ENCODE data around the gene PACS2. TPM values are rescaled to one million over a fixed set of nuclear protein-coding genes. Genes with fewer than 3 reads are reported as not detected.

Gene PACS2
- total RNA-seq, 1 experiment from 2014 or later, result 30.0 TPM

DNA sequence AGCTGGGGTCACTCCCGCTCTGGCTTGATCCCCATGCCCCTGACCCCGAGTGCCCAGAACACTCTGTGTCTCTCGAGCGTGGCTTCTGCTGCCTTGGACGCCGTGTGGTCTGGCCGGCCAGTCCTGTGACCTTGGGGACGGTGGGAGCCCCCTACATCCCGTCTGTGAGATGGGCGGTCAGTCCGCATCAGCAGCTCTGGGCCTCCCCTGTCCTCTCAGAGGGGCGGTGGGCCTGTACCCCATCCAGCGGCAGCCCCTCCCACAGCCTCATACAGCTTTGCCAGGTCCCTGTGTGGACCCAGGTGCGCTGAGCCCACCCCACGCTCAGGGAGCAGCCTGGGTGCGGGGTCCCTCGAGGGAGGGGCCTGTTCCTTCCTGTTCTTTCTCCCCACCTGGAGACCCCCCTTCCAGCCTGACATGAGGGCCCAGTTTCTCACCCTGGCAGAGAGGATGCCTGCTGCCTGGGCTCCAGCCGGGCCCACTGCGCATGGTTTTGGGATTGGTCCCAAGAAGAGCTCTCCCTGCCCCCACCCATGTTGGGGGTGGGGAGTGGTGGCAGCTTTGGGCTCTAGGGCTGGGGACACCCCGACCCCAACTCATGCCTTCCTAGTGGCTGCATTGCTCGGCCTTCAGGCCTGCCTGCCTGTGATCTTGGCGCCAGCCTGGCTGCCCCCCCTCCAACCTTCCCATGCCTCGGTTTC lies 106.6 kb downstream of the PACS2 start:
- DNase-seq (ENCODE audit: low read depth), result no peak
- in situ Hi-C loops (cut with HindIII; ENCODE audit: low pct_unique_long_range_greater_than_20kb, low sequenced_read_pairs), result no loop called here

DNA sequence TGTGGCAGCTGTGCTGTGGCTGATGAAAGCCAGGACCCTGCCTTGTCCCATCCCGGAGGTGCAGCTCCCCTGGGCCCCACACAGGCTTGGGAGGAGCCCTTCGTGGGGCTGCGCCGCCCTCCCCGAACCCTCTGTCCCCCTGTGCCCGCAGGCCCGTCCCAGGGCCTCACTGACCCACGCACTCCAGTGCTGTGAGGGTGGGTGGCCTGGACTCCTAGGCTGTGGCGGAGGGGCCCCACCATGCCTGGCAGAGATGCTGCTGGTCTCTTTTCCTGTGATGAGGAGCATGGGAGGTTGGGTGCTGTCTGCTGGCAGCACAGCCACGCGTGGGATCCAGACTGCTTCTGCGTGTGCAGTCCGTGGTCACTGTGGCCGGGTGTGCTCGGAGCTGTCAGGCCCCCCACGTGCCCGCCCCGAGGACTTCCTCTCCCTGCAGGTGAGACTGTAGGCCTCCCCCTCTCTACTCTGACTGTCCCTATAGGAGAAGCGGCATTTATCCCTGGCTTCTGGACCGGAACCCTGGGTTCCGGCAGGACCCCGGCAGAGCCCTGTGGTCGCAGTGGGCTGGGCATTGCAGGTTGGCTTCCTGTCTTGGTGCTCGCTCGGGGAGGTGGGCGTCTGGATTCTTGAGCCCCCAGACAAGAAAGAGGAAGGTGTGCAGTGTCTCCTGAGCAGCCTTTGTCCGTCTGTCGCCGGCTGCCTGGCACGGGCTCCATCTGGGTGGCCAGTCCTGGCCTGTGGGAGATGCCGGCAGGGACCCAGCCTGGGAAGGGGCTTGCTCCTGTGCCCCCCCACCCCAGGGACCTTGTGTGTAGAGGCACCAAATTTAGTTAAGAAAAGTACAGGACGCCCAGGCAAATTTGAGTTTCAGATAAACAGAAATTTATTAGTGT lies 107.4 kb downstream of the PACS2 start:
- in situ Hi-C loops (cut with HindIII; ENCODE audit: low pct_unique_long_range_greater_than_20kb, low sequenced_read_pairs), result no loop called here
- DNase-seq (ENCODE audit: low read depth), result no peak

DNA sequence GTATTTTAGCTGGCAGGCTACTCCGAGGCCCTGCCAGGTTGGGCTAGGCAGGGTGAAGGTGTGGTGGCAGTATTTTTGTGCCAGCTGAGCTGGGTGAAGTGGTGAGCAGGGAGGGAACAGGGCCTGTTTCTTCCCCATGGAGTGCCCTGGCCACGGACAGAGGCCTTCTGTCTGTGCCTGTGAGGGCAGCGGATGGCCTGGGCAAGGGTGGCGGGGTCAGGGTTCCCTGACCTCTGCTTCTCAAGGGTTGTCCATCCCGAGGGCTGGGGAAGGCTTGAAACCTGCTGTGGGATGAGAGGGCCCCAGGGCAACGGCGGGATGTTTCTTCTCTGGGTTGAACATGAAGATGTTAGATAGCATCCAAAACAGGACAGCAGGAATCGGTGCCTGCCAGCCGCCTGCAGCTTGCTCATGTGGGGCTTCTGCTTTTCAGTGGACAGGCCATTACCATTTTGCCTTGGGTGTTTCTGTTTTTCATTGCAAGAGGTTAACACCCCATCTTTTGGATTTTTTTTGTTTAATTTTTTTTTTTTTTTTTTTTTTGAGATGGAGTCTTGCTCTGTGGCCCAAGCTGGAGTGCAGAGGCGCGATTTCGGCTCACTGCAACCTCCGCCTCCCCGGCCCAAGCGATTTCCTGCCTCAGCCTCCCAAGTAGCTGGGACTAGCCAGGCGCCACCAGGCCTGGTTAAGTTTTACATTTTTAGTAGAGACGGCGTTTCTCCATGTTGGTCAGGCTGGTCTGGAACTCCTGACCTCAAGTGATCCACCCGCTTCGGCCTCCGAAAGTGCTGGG lies 108.3 kb downstream of the PACS2 start:
- in situ Hi-C loops (cut with HindIII; ENCODE audit: low pct_unique_long_range_greater_than_20kb, low sequenced_read_pairs), result no loop called here
- no peak for DNase-seq (ENCODE audit: low read depth)

DNA sequence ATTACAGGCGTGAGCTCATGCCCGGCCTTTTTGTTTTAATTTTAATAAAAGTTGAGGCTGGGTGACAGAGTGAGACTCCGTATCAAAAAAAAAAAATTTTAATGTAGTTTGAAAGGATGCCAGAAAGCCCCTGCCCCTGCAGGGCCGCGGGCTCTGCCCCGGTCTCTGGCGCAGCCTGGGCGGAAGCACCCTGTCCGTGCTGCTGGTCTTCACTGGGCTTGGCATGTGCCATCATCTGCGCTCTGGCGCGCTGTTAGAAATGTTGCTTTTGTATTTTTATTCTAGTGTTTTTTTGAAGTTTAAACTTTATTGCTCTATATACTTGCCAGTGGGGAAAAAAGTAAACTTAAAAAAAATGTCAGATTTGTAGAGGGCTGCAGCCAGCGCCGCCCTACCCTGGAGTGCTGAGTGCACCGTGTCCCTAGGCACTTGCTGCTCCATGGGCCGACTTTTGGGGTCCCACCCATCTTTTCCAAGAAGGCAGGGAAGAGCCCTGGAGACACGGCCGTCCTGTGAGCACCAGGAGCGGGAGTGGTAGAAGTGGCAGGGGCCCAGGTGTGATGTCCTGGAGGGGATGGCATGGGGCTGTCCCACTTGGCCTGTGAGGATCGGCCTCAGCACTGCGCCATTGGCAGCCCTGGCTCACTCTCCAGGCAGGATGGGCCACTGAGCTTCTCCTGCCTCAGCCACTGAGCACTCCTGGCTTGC lies 109.1 kb downstream of the PACS2 start:
- DNase-seq (ENCODE audit: low read depth), result no peak
- in situ Hi-C loops (cut with HindIII; ENCODE audit: low pct_unique_long_range_greater_than_20kb, low sequenced_read_pairs), result no loop called here

DNA sequence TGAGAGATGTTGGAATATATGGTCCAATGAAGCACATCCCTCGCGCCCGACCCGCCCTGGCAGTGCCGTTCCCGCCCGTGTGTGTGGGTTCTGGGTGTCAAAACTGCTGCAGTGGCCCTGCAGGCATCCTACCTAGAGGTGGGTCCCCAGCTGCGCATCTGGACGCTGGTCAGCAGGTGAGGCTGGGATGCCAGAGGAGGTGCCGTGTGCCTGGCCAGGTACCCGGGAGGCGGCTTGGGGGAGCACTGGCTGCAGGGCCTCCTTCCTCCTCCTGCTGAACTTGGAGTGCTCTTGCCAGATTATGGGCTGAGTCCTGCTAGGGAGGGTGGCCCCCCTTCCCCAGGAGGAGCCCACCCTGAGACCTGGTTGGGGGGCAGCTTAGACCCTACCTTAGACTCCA lies 110.3 kb downstream of the PACS2 start:
- in situ Hi-C loops (cut with HindIII; ENCODE audit: low pct_unique_long_range_greater_than_20kb, low sequenced_read_pairs), result no loop called here

DNA sequence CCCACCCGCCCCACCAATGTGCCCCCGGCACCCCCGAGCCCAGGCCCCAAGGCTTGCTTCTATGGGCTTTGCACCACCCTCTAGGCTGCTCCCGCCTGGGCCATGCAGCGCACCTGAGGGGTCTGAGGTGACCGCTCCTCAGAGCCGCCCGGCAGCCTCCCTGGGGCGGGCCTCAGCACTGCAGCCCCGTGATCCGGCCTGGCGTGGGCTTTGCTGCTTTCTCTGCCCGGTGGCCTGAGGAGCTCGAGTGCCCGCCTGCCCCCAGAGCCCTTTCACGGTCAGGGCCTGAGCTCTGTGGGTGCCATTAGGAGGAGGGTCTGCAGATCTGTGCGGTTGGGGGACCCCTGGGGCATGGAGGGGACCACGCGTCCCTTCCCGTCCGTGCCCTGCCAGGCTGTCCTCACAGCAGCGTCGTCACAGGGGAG lies 111.3 kb downstream of the PACS2 start:
- no peak for DNase-seq (ENCODE audit: low read depth)
- in situ Hi-C loops (cut with HindIII; ENCODE audit: low pct_unique_long_range_greater_than_20kb, low sequenced_read_pairs), result no loop called here

More for the DNA sequence above, 110.3 kb downstream of the PACS2 start:
- DNase-seq (ENCODE audit: low read depth), result no peak

DNA sequence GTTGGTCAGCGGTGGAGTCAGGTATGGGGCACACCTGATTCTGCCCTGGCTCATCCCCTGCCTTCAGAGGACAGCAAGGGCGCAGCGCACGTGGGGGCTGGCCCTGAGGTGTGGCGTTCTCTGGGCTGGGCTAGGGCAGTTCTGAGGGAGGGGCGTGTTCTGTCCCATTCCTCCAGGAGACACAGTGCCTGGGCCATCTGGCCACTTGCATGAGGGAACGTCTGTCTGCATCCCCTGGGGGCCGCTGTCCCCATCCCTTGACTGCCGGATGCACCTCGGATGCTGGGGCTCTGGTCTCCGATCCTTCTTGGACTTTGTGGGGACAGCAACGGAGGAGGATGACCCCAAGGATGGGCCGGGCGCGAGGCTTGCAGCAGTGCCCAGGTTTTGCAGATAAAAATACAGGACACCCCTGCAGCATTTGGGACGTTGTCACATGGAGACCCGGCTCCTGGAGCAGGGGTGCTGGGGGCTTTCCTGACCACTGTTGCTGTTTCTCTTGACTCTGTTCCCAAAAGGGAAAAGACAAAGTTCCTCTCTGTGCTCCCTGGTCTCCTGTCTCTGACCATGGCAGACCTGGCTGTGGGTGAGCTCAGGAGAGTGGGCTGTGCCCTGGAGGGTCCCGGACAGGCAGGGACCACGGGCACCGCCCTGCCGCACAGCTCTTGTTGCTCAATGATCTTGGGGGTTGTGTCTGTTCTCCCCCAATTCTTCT lies 112.0 kb downstream of the PACS2 start:
- in situ Hi-C loops (cut with HindIII; ENCODE audit: low pct_unique_long_range_greater_than_20kb, low sequenced_read_pairs), result no loop called here
- no peak for DNase-seq (ENCODE audit: low read depth)

DNA sequence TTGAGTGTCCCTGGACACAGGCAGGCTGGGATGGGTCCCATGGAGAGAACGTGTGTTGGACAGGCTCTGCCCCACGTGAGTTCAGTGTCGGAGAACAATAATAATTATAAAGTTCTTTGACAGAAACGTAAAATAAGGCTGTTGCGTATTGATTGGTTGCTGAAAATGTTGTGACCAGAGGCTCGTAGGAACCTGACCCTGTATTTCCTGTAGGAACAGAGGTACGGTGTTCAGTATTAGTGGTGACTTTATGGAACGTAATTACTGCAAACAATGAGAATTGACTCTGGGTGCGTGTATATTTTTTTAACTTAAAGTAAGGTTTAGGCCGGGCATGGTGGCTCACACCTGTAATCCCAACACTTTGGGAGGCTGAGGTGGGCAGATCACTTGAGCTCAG lies 112.9 kb downstream of the PACS2 start:
- in situ Hi-C loops (cut with HindIII; ENCODE audit: low pct_unique_long_range_greater_than_20kb, low sequenced_read_pairs), result no loop called here
- DNase-seq (ENCODE audit: low read depth), result no peak

DNA sequence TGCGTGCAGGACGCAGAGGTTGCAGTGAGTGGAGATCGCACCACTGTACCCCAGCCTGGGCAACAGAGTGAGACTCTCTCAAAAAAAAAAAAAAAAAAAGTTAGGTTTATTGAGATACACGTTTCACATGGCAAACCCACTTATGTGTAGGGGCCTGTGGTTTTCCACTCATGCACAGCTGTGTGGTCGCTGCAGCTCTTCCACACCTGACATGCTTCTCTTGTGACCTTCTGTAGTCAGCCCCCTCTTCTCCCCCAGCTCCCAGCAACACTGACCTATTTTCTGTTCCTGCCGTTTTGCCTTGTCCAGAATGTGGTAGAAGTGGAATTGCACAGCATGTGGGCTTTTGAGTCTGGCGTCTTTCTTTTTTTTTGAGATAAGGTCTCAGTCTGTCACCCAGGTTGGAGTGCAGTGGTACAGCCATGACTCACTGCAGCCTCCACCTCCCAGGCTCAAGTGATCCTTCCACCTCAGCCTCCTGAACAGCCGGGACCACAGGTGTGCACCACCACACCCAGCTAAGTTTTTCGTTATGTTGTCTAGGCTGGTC lies 113.5 kb downstream of the PACS2 start:
- no peak for DNase-seq (ENCODE audit: low read depth)
- in situ Hi-C loops (cut with HindIII; ENCODE audit: low pct_unique_long_range_greater_than_20kb, low sequenced_read_pairs), result no loop called here

DNA sequence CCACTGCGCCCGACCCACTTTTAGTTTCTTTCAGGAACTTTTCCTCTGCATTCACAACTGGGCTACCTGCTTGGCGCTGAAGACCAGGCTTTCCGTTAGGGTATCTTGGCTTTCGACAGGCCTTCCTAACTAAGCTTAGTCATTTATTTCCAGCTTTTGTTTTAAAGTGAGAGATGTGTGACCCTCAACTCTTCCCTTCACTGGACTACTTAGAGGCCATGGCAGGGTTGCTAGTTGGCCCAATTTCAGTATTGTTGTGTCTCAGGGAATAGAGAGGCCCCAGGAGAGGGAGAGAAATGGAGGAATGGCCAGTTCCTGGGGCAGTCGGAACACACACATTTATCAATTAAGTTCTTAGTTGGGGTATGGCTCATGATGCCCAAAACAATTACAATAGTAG lies 115.5 kb downstream of the PACS2 start:
- DNase-seq (ENCODE audit: low read depth), result no peak
- in situ Hi-C loops (cut with HindIII; ENCODE audit: low pct_unique_long_range_greater_than_20kb, low sequenced_read_pairs), result no loop called here

DNA sequence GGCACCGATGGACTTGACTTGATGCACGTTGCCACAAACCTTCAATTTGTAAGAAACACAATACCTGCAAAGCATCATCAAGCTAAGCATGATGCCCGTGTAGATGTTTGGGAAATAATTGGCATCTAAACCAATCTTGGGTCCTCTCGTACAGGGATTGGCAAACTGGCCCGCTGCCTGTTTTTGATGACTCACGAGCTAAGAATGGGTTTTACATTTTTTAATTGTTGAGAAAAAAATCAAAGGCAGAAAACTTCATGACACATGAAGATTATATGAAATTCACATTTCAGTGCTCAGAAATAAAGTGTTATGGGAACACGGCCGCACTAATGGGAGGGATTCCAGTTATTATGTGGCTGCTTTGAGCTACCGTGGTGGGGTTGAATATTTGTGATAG lies 116.0 kb downstream of the PACS2 start:
- in situ Hi-C loops (cut with HindIII; ENCODE audit: low pct_unique_long_range_greater_than_20kb, low sequenced_read_pairs), result no loop called here
- DNase-seq (ENCODE audit: low read depth), result peak; percentile 25

DNA sequence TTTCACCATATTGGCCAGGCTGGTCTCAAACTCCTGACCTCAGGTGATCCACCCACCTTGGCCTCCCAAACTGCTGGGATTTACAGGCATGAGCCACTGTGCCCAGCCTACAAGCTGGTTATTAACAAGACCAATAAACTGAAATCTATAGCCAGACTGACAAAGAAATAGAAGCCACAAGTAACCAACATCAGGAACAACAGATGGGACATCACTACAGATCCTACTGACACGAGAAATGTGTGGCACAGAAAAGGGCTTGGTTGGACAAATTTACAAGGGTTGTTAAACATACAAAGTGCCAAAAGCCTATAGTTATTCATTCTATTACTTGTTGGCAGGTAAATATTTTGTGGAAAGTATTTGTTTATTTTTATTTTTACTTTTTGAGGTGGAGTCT lies 116.7 kb downstream of the PACS2 start:
- DNase-seq (ENCODE audit: low read depth), result no peak
- in situ Hi-C loops (cut with HindIII; ENCODE audit: low pct_unique_long_range_greater_than_20kb, low sequenced_read_pairs), result no loop called here

DNA sequence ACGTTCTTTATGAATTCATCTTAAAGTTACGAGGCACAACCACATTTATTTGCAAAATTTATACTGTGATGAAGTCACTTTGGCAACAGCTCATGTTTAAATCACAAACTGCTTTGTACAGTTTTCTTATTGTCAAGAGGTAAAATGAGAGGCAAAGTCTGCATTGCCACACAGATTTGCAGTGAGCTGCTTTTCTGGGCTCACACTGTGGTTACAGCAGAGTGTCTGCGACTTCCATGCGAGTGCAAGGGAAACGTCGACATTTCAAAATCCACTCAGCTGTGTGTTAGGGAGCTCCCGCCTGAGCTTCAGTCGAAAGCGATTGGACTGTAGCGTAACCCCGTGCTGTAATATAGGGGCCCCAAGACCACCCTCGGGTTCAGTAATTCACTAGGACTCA lies 118.1 kb downstream of the PACS2 start:
- no peak for DNase-seq (ENCODE audit: low read depth)
- in situ Hi-C loops (cut with HindIII; ENCODE audit: low pct_unique_long_range_greater_than_20kb, low sequenced_read_pairs), result no loop called here

DNA sequence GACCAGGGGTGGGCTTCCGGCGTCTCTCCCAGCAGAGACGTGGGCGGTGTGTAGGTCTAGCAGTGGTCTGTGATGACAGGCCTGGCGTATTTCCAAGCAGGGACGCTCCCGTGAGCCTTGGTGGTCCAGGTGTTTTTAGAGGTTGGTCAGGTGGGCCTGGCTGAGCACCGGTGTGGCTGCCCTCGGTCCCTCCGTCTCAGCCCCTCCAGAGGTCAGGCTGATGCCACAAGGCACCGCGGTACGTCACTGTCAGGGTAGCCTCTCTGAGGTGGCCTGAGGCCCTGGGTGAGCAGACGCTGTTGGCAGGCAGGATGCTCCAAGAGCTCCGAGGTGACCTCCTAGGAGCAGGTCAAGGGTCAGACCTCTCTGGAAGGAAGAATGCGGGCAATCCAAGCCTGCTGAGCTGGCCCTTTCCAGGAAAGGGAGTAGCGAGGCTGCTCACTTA lies 118.6 kb downstream of the PACS2 start:
- in situ Hi-C loops (cut with HindIII; ENCODE audit: low pct_unique_long_range_greater_than_20kb, low sequenced_read_pairs), result no loop called here

DNA sequence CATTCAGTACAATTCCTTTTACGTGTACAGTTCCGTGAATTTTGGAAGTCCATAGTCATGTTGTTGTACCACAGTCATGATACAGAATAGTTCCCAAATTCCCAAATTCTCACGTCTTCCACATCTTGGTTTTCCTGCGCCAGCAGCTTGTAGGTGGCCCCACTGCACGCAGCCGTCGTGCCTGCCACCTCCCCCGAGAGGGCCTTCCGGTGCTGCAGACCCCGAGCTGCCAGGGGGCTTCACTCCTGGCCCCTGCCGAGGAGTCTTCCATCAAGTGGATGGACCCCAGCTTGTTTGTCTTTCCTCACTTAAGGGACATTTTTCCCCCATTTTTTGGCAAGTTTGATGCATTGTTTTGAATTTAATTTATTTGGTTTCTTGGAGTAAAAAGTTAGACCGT lies 121.9 kb downstream of the PACS2 start:
- no peak for DNase-seq (ENCODE audit: low read depth)
- in situ Hi-C loops (cut with HindIII; ENCODE audit: low pct_unique_long_range_greater_than_20kb, low sequenced_read_pairs), result no loop called here

More for the DNA sequence above, 118.6 kb downstream of the PACS2 start:
- DNase-seq (ENCODE audit: low read depth), result no peak

DNA sequence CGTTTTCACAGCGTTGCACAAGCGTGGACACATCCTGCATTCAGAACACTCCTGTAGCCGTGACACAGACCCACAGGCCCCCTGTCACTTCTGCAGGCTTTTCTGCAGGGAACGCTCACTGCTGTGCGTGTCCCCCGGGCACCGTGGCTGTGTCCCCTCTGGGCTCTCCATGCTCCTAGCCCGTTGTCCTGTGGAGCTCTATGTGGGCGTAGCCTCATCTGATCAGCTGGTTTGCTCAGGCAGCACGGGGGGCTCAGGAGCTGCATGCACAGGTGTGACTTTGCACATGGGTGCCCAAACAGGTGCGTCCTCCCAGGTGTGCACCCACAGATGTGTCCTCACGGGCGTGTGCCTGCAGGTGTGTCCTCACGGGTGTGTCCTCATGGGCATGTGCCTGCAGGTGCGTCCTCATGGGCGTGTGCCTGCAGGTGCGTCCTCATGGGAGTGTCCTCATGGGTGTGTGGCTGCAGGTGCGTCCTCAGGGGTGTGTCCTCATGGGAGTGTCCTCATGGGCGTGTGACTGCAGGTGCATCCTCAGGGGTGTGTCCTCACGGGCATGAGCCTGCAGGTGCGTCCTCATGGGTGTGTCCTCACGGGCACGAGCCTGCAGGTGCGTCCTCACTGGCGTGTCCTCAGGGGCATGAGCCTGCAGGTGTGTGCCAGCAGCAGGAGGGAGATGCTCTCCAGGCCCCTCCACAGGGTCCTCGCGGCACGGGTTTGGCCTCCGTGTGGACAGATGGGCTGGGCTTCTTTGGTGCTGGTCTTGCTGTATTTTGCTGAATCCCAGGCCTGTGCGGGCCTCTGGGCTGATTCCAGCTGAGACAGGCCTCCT lies 122.6 kb downstream of the PACS2 start:
- no peak for DNase-seq (ENCODE audit: low read depth)
- in situ Hi-C loops (cut with HindIII; ENCODE audit: low pct_unique_long_range_greater_than_20kb, low sequenced_read_pairs), result no loop called here
